Peyer's patch (tissue), 4 donors: ENCODE measurements around the gene TMOD3.

Experiments used
- CTCF ChIP-seq, 6 experiments: fragments of 450-650 bp in 4 of 6; fragments of 200-600 bp in 2 of 6; sonication (generic) in 1 of 6; IDR thresholded peaks; one replicate each; pipeline ENCODE4 v1.5.1; 2017 to 2019; ENCODE audit warnings: antibody characterized with exemption in 6 of 6, mild to moderate bottlenecking in 3 of 6, moderate library complexity in 1 of 6
- POLR2A ChIP-seq, 2 donors: fragments of 450-650 bp; IDR thresholded peaks; one replicate each; pipeline ENCODE4 v1.5.1; 2017; ENCODE audit warnings: antibody characterized with exemption in 2 of 2, mild to moderate bottlenecking in 2 of 2, moderate library complexity in 2 of 2

- peak in 3 of 6 experiments; percentile 16 to 23 (median 18) for TF ChIP-seq CTCF (IDR thresholded peaks at IDR 0.05)
- TF ChIP-seq POLR2A (IDR thresholded peaks at IDR 0.05) = no peak
These were observed 88.0 kb downstream of the TMOD3 start for GRCh38 chr15:51917493-51917892.
